Stimulated activated CD4-positive, alpha-beta T cell treated with anti-CD3 and anti-CD28 coated beads, Interleukin-15, amount 100 ng/mL, for 48 hours (primary cell): ENCODE data around the gene CAPRIN1.

ENCODE experiments used
- DNase-seq, 2 donors: peaks; one replicate each; pipeline ENCODE4 v3.0.0-alpha.2; 2020; ENCODE audit warnings: low read depth in 2 of 2

Gene CAPRIN1

DNA sequence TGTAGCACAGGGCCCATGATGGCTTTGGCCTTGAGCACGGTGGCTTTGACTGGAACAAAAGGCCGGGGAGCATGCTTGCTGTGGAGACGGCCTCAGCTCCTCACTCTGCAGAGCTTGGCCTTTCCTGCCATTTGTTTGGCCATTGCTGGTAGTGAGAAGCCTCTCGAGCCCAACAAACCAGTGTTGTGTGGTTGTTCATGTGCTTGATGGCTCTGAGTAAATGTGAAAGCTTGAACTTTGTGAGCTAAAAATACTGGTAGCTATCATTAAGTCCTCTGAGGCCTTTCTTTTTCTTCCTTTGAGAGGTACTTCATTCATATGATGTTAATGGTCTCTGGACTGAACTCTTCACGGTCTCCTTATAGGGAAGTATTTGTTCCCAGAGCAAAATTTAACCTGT is 93.5 kb downstream of the CAPRIN1 start:
- no peak for DNase-seq

DNA sequence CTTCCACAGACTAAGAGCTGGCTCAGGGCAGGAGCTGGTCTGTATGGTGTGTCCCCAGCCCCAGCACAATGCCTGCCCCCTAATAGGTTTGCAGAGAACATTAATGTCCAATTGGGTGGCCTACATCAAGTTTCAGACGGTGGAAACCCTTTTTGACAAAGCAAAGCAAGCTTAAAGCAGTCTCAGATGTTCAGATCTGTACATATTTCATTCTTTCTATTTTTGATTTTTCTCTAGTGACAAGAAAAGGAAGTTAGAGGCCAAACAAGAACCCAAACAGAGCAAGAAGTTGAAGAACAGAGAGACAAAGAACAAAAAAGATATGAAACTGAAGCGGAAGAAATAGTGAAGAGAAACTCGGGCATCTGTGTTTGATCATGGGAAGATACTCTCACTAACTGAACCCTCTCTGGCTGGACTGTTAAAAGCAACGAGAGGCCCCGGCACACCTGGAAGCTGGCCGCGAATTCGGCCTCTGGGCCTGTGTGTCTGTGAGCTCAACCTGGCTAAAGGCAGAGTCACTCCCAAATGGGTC is 94.4 kb downstream of the CAPRIN1 start:
- no peak for DNase-seq

DNA sequence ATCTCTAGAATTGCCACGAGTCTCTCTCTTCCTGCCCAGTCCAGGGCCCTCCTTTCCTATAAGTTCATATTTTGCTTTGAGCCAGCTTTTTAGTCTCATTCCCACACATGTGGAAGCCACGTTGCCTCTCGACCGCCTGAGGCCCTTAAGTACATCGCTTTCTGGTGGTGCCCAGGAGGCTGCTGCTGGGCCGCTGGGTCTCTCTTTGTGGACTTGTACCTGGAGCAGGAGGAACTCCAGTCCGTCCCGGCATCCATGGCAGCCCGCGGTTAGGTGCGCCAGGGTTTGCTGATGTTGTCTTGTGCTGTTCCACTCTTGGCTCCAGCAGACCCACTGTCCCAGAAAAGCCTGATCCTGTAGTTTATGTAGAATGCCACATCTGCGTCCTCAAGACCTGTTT is 94.9 kb downstream of the CAPRIN1 start:
- no peak for DNase-seq

DNA sequence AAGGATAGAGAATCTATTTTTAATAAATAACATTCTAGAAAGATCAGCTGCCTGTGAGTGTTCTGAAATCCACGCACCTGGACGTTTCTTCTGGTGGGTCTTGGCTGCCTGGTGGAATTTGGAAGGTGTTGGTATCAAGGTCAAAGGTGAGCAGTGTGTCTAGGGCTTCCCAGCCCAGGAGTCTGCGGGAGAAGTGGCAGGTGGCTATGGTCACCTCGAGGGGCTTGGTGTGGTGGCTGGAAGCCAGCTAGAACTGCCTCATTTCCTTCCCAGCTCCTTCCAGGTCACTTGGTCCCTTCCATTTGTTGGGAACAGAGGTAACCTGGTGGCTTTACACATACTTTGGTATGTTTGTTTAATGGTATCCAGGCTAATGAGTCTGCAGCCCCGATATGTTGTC is 95.3 kb downstream of the CAPRIN1 start:
- DNase-seq = no peak

DNA sequence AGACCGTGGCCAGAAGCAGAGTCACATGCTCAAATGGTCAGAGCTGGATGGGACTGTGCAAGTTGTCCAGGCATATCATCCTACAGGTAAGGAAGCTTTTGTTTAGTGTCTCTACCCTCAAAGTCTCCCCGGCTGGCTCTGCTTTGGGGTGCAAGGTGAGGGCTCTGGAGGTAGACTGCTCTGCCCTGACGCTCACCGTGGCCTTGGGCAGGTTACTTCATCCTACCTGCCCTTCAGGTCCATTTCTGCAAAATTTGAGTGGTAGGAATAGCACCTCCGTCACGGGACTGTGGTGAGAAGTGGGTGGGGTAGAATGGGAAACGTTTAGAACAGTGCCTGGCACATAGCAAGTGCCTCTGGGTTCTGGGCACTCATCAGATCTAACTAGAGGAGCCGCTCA is 96.0 kb downstream of the CAPRIN1 start:
- no peak for DNase-seq

DNA sequence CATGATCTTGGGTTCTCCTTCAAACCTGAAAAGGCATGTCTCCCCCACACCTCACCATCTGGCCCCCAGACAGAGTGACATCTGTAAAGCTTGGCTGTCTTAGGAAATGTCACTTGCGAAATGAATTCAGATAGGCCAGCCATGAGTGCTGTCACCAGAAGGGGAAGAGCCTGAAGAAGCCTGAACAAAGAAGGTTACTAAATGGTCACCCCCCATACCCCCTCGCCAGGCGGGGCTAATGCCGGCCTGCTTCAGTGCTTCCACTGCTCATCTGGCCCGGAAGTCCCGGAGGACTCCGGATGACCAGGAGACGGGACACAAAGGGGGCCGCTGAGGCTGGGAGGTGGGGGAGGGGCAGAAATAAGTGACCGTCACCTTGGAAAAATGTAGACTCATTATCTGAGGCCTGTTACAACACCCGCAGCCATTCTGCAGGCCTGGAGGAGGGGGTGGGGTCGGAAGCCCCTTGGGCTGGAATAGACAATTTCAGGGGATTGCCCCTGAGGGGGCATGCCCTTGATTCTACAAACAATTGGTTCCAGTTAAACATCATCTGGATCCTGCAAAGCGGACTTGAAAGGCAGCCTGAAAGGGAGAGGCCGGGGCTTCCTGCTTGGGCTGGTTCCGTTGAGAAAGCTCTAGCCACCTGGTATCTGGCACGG is 97.1 kb downstream of the CAPRIN1 start:
- no peak for DNase-seq

DNA sequence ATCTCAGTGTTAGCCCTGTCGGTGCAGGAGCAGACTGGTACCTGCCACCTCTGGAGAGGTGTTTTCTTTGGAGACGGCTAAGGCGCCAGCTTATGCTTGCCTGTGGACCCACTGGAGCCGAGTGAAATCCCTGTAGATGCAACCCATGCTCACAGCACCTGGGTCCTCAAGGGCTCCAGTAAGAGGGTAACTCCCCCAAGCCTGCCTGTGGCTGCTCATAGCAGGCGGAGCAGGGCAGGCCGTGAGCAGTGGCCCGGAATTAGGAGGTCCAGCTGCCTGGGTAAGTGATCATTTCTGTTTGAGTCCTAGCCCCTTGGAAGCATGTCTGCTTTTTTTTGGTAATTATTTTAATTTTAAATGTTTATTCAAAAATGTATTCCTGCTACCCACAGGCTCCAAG is 97.7 kb downstream of the CAPRIN1 start:
- no peak for DNase-seq

DNA sequence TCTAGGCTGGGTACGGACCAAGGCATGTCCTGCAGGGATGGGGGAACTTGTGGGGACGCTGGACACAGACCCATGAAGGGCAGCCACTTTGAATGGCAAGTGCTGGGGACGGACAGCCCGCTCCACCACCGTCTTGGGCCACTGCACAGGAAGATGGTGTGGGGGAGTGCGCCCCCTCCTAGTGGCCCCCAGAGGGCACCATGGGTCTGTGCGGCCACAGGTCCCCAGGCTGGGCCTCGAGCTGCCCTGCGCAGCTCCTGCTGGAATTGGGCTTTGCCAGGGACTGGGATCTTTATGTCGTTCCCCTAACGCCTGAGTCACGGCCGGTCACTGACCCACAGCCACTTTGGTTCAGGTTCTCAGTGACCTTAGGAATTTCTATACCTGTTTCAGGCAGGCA is 98.3 kb downstream of the CAPRIN1 start:
- DNase-seq = no peak

DNA sequence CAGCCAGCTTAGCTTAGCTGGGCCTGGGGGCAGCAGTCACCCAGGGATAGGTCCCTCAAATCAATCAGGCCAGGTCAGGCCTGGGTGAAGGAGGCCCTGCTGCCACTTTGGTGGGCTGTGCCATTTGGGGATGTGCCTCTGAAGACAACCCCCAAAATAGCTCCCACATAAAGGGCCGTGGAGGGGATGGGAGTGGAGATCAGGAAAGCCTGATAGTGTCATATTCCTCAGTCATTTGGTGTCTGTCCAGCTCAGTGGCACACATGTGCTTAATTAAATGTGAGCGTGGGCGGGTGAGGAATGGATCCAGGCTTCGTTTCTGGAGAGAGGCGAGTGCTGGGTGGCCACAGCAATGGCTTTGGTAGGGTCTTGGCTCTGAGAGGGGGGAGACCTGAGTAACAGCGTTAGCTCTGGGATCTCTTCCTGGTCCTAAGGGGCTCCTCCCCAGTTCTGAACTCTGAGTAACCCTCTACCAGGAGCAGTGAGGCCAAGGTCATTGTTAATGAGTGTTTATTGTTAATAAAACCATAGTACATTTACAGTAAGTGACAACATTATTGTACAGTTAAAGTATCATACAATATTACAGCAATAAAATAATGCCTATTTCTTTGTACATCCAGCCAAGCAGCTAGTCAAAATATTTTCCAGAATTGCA is 99.1 kb downstream of the CAPRIN1 start:
- DNase-seq = no peak
